Mesenchymal stem cell (in vitro differentiated cells and primary cell): ENCODE data around the gene SPRED2.

Experiments used
- DNase-seq: peaks from one replicate; pipeline ENCODE4 v3.0.0-alpha.2; 2013
- H2AFZ ChIP-seq: one replicate; pipeline ENCODE4 v1.6.1; 2013; ENCODE audit warnings: low read depth, mild to moderate bottlenecking, control low read depth, inconsistent platforms, low read length, moderate library complexity
- H2AK5ac ChIP-seq: 2 replicates; pipeline ENCODE4 v1.6.1; 2013; ENCODE audit warnings: low read length, moderate library complexity, mild to moderate bottlenecking, inconsistent platforms; ENCODE audit not compliant: severe bottlenecking
- H2BK120ac ChIP-seq: one replicate; pipeline ENCODE4 v1.6.1; 2013; ENCODE audit warnings: low read depth, mild to moderate bottlenecking, inconsistent platforms, low read length, moderate library complexity
- H2BK12ac ChIP-seq, 2 experiments: one replicate each; pipeline ENCODE4 v1.6.1; 2013; ENCODE audit warnings: inconsistent platforms in 2 of 2, low read length in 2 of 2, mild to moderate bottlenecking in 2 of 2, moderate library complexity in 2 of 2, control low read depth in 1 of 2
- H2BK15ac ChIP-seq: one replicate; pipeline ENCODE4 v1.6.1; 2013; ENCODE audit warnings: mild to moderate bottlenecking, low read depth, inconsistent platforms; ENCODE audit not compliant: poor library complexity, severe bottlenecking
- H2BK5ac ChIP-seq: 2 replicates; pipeline ENCODE4 v1.6.1; 2013; ENCODE audit warnings: low read depth, mild to moderate bottlenecking, low read length, control low read depth, inconsistent platforms; ENCODE audit not compliant: poor library complexity, severe bottlenecking
- H3K14ac ChIP-seq, 2 experiments: one replicate each; pipeline ENCODE4 v1.6.1; 2013; ENCODE audit warnings: inconsistent platforms in 2 of 2, low read length in 2 of 2, control low read depth in 1 of 2, mild to moderate bottlenecking in 1 of 2, moderate library complexity in 1 of 2
- H3K18ac ChIP-seq, 2 experiments: one replicate each; pipeline ENCODE4 v1.6.1; 2013; ENCODE audit warnings: inconsistent platforms in 2 of 2, low read length in 2 of 2, control low read depth in 1 of 2, low read depth in 1 of 2, mild to moderate bottlenecking in 1 of 2
- H3K23ac ChIP-seq, 2 experiments: one replicate each; pipeline ENCODE4 v1.6.1; 2013; ENCODE audit warnings: inconsistent platforms in 2 of 2, low read length in 2 of 2, mild to moderate bottlenecking in 2 of 2, moderate library complexity in 2 of 2, control low read depth in 1 of 2
- H3K27ac ChIP-seq: 2 replicates; pipeline ENCODE4 v1.5.1; 2013; ENCODE audit warnings: mild to moderate bottlenecking, moderate library complexity, low read length, control low read depth, inconsistent platforms; ENCODE audit not compliant: poor library complexity, severe bottlenecking
- H3K27me3 ChIP-seq, 2 experiments: 2 replicates each; pipeline versions ENCODE4 v1.6.1 to v1.7.0; 2013; ENCODE audit warnings: low read length in 2 of 2, mild to moderate bottlenecking in 2 of 2, moderate library complexity in 2 of 2, control low read depth in 1 of 2, inconsistent platforms in 1 of 2; ENCODE audit not compliant: control insufficient read depth in 1 of 2, insufficient read depth in 1 of 2
- H3K36me3 ChIP-seq, 2 experiments: 2 replicates each; pipeline versions ENCODE4 v1.6.1 to v1.7.0; 2013; ENCODE audit warnings: low read length in 2 of 2, control low read depth in 1 of 2, inconsistent platforms in 1 of 2, low read depth in 1 of 2, mild to moderate bottlenecking in 1 of 2; ENCODE audit not compliant: insufficient read depth in 2 of 2, control insufficient read depth in 1 of 2
- H3K4ac ChIP-seq, 2 experiments: one replicate each; pipeline ENCODE4 v1.6.1; 2013; ENCODE audit warnings: inconsistent platforms in 2 of 2, low read length in 2 of 2, mild to moderate bottlenecking in 2 of 2, moderate library complexity in 2 of 2, control low read depth in 1 of 2, low read depth in 1 of 2
- H3K4me1 ChIP-seq: 2 replicates; pipeline ENCODE4 v1.6.1; 2013; ENCODE audit warnings: low read depth, low read length, control low read depth; ENCODE audit not compliant: control insufficient read depth, insufficient read depth
- H3K4me2 ChIP-seq: 2 replicates; pipeline ENCODE4 v1.6.1; 2013; ENCODE audit warnings: low read length, mild to moderate bottlenecking, inconsistent platforms; ENCODE audit not compliant: poor library complexity, severe bottlenecking
- H3K4me3 ChIP-seq, 2 experiments: 2 replicates each; pipeline versions ENCODE4 v1.5.1 to v1.7.0; 2013; ENCODE audit warnings: low read length in 2 of 2, mild to moderate bottlenecking in 2 of 2, control low read depth in 1 of 2, low read depth in 1 of 2; ENCODE audit not compliant: insufficient read depth in 1 of 2
- H3K79me1 ChIP-seq: replicated peaks from 2 replicates; pipeline ENCODE4 v1.6.1; 2013; ENCODE audit warnings: mild to moderate bottlenecking, control low read depth, low read length, inconsistent platforms; ENCODE audit not compliant: poor library complexity, severe bottlenecking
- H3K9ac ChIP-seq: 2 replicates; pipeline ENCODE4 v1.7.0; 2013; ENCODE audit warnings: mild to moderate bottlenecking, low read length, moderate library complexity
- H3K9me3 ChIP-seq: 2 replicates; pipeline ENCODE4 v1.7.0; 2013; ENCODE audit warnings: mild to moderate bottlenecking, low read length; ENCODE audit not compliant: control insufficient read depth
- H4K8ac ChIP-seq: one replicate; pipeline ENCODE4 v1.6.1; 2013; ENCODE audit warnings: inconsistent platforms, mild to moderate bottlenecking, low read length, moderate library complexity
- H4K91ac ChIP-seq: one replicate; pipeline ENCODE4 v1.6.1; 2013; ENCODE audit warnings: mild to moderate bottlenecking, low read length, inconsistent platforms
- WGBS: methylation state at CpG from one replicate; pipeline ENCODE4 v1.1.7; 2013; ENCODE audit warnings: mixed read lengths; 5-methylcytosine and 5-hydroxymethylcytosine counted together

The SPRED2 gene

GRCh38 chr2:65429786-65430602 is 2.4 kb downstream of the SPRED2 start:
- H3K9me3 ChIP-seq = no peaks in the 10 kb centered on the region
- peak overlapping the region; percentile 91 for H3K4me2 ChIP-seq
- H2BK120ac ChIP-seq = peak overlapping the region; percentile 99
- H3K4ac ChIP-seq = peak overlapping the region; percentile 60 to 63
- H2BK5ac ChIP-seq = no peak overlapping the region
- no peaks in the 10 kb centered on the region for H3K27me3 ChIP-seq
- H2BK15ac ChIP-seq = peak overlapping the region; percentile 54
- peak overlapping the region; percentile 55 to 93 for H3K18ac ChIP-seq
- H3K23ac ChIP-seq = peak overlapping the region in 1 of 2 experiments; percentile 67
- peaks cover 4% of the 10 kb centered on the region for H3K4me1 ChIP-seq
- peak overlapping the region; percentile 92 for H3K9ac ChIP-seq
- H3K27ac ChIP-seq = peak overlapping the region; percentile 3
- peak; percentile 33 for DNase-seq
- no peak overlapping the region for H2AK5ac ChIP-seq
- H4K91ac ChIP-seq = no peak overlapping the region
- peak overlapping the region in 1 of 2 experiments; percentile 41 for H3K14ac ChIP-seq
- no peak overlapping the region for H2AFZ ChIP-seq
- peak overlapping the region; percentile 72 for H4K8ac ChIP-seq
- 20% methylated on average over 14 of the region's 17 CpGs for WGBS
- H3K79me1 ChIP-seq = peaks cover 5% of the 10 kb centered on the region
- no peak overlapping the region for H2BK12ac ChIP-seq
- H3K36me3 ChIP-seq = no peaks in the 10 kb centered on the region
- peak overlapping the region; percentile 89 to 96 for H3K4me3 ChIP-seq

- no peak overlapping the region for H3K4me2 ChIP-seq
- peaks cover 4% of the 10 kb centered on the region for H3K4me1 ChIP-seq
- H2BK5ac ChIP-seq = no peak overlapping the region
- H4K91ac ChIP-seq = no peak overlapping the region
- H2BK120ac ChIP-seq = no peak overlapping the region
- no peaks in the 10 kb centered on the region for H3K27me3 ChIP-seq
- H3K79me1 ChIP-seq = peaks cover 4% of the 10 kb centered on the region
- DNase-seq = no peak
- 75% methylated on average over 2 of the region's 2 CpGs for WGBS
- no peak overlapping the region for H3K4me3 ChIP-seq
- no peak overlapping the region for H3K23ac ChIP-seq
- H3K36me3 ChIP-seq = peaks cover 0 to 3% of the 10 kb centered on the region in 2 experiments
- H3K4ac ChIP-seq = no peak overlapping the region
- H4K8ac ChIP-seq = no peak overlapping the region
- no peak overlapping the region for H3K9ac ChIP-seq
- H3K9me3 ChIP-seq = no peaks in the 10 kb centered on the region
- H2BK12ac ChIP-seq = no peak overlapping the region
- H3K27ac ChIP-seq = no peak overlapping the region
- H2AFZ ChIP-seq = no peak overlapping the region
- H2AK5ac ChIP-seq = no peak overlapping the region
- H3K14ac ChIP-seq = no peak overlapping the region
- no peak overlapping the region for H2BK15ac ChIP-seq
- H3K18ac ChIP-seq = no peak overlapping the region
Observed at GRCh38 chr2:65427532-65427931, 4.9 kb downstream of the SPRED2 start.

- WGBS = 100% methylated on average over 1 of the region's 2 CpGs
- H2AK5ac ChIP-seq = no peak overlapping the region
Observed at GRCh38 chr2:65425276-65425675, 7.1 kb downstream of the SPRED2 start.

GRCh38 chr2:65424391-65424790 is 8.0 kb downstream of the SPRED2 start:
- DNase-seq = no peak
- Histone ChIP-seq H2BK120ac (no peak overlapping the region), H3K79me1 (peaks cover 4% of the 10 kb centered on the region), H2BK5ac (no peak overlapping the region), H2AFZ (no peak overlapping the region), H2BK12ac (no peak overlapping the region), H4K91ac (no peak overlapping the region), H4K8ac (no peak overlapping the region), H3K9ac (no peak overlapping the region), H3K14ac (no peak overlapping the region), H3K23ac (no peak overlapping the region), H3K4me2 (no peak overlapping the region), H3K4me3 (no peak overlapping the region), H3K9me3 (no peaks in the 10 kb centered on the region), H2AK5ac (no peak overlapping the region), H3K18ac (no peak overlapping the region), H3K36me3 (peaks cover 0 to 3% of the 10 kb centered on the region in 2 experiments), H3K27ac (no peak overlapping the region), H3K4ac (no peak overlapping the region), H3K27me3 (no peaks in the 10 kb centered on the region), H2BK15ac (no peak overlapping the region), H3K4me1 (no peaks in the 10 kb centered on the region)
- 67% methylated on average over 3 of the region's 3 CpGs for WGBS

More at GRCh38 chr2:65425276-65425675, 7.1 kb downstream of the SPRED2 start:
- Histone ChIP-seq H3K23ac (no peak overlapping the region), H2BK12ac (no peak overlapping the region), H2AFZ (no peak overlapping the region), H3K18ac (no peak overlapping the region), H3K4me3 (no peak overlapping the region), H4K8ac (no peak overlapping the region), H3K27me3 (no peaks in the 10 kb centered on the region), H2BK120ac (no peak overlapping the region), H3K79me1 (peaks cover 4% of the 10 kb centered on the region), H3K27ac (no peak overlapping the region), H2BK5ac (no peak overlapping the region), H4K91ac (no peak overlapping the region), H3K14ac (no peak overlapping the region), H2BK15ac (no peak overlapping the region), H3K9ac (no peak overlapping the region), H3K4me1 (peaks cover 2% of the 10 kb centered on the region), H3K4me2 (no peak overlapping the region), H3K4ac (no peak overlapping the region), H3K36me3 (peaks cover 0 to 3% of the 10 kb centered on the region in 2 experiments), H3K9me3 (no peaks in the 10 kb centered on the region)
- no peak for DNase-seq
